HepG2 (cell line): ENCODE data around the gene PLA2R1. TPM values are rescaled to one million over a fixed set of nuclear protein-coding genes. Genes with fewer than 3 reads are reported as not detected.

Experiments used
- ARID2 ChIP-seq: sonication (generic); formaldehyde crosslinking; IDR thresholded peaks from 2 replicates; pipeline ENCODE4 v1.8.1; 2022; ENCODE audit warnings: mild to moderate bottlenecking, missing genetic modification reagents, borderline replicate concordance
- ATAD3A ChIP-seq: sonication (generic); formaldehyde crosslinking; IDR thresholded peaks from 2 replicates; pipeline ENCODE4 v1.4.0; 2020; ENCODE audit warnings: missing genetic modification reagents
- CSRNP1 ChIP-seq: sonication (generic); formaldehyde crosslinking; IDR thresholded peaks from 2 replicates; pipeline ENCODE4 v1.8.1; 2023; ENCODE audit warnings: mild to moderate bottlenecking, missing genetic modification reagents
- DDIT3 ChIP-seq: sonication (generic); formaldehyde crosslinking; IDR thresholded peaks from 2 replicates; pipeline ENCODE4 v1.4.0; 2020; ENCODE audit warnings: mild to moderate bottlenecking, missing genetic modification reagents
- DMAP1 ChIP-seq: IDR thresholded peaks from 2 replicates; pipeline ENCODE4 v1.6.1; 2016
- FOXM1 ChIP-seq: sonication (generic); formaldehyde crosslinking; IDR thresholded peaks from 2 replicates; pipeline ENCODE4 v1.5.0; 2020; ENCODE audit warnings: missing genetic modification reagents
- GABPA ChIP-seq, 2 experiments: IDR thresholded peaks; 2 replicates each; pipeline ENCODE4 v1.6.1; 2011 to 2016; ENCODE audit warnings: low read depth in 2 of 2, low read length in 1 of 2, missing biosample characterization in 1 of 2, missing genetic modification characterization in 1 of 2
- MNT ChIP-seq: fragments of 450-650 bp; IDR thresholded peaks from 2 replicates; pipeline ENCODE4 v1.6.1; 2016
- POLR2AphosphoS5 ChIP-seq: IDR thresholded peaks from 2 replicates; pipeline ENCODE4 v1.6.1; 2012; ENCODE audit warnings: low read depth, low read length
- RNF219 ChIP-seq: sonication (generic); formaldehyde crosslinking; IDR thresholded peaks from 2 replicates; pipeline ENCODE4 v1.5.0; 2020; ENCODE audit warnings: mild to moderate bottlenecking, missing genetic modification reagents
- TRIM22 ChIP-seq: fragments of 450-650 bp; IDR thresholded peaks from 2 replicates; pipeline ENCODE4 v1.6.1; 2017
- ZBTB43 ChIP-seq: sonication (generic); formaldehyde crosslinking; conservative IDR thresholded peaks from 2 replicates; pipeline ENCODE4 v1.4.0; 2020; ENCODE audit warnings: missing genetic modification reagents
- ZNF121 ChIP-seq: sonication (generic); formaldehyde crosslinking; IDR thresholded peaks from 2 replicates; pipeline ENCODE4 v1.5.0; 2020; ENCODE audit warnings: mild to moderate bottlenecking, missing genetic modification reagents
- ZNF136 ChIP-seq: sonication (generic); formaldehyde crosslinking; IDR thresholded peaks from 2 replicates; pipeline ENCODE4 v1.8.1; 2022; ENCODE audit warnings: low read depth, mild to moderate bottlenecking, moderate library complexity, missing genetic modification reagents
- ZNF138 ChIP-seq: sonication (generic); formaldehyde crosslinking; IDR thresholded peaks from 2 replicates; pipeline ENCODE4 v1.5.0; 2020; ENCODE audit warnings: mild to moderate bottlenecking, low read depth, missing genetic modification reagents
- ZNF414 ChIP-seq: sonication (generic); formaldehyde crosslinking; IDR thresholded peaks from 2 replicates; pipeline ENCODE4 v1.5.0; 2020; ENCODE audit warnings: missing genetic modification reagents
- ZNF562 ChIP-seq: sonication (generic); formaldehyde crosslinking; IDR thresholded peaks from 2 replicates; pipeline ENCODE4 v1.8.0; 2022; ENCODE audit warnings: missing genetic modification reagents, borderline replicate concordance
- ZNF598 ChIP-seq: sonication (generic); formaldehyde crosslinking; IDR thresholded peaks from 2 replicates; pipeline ENCODE4 v1.5.1; 2020; ENCODE audit warnings: mild to moderate bottlenecking, missing genetic modification reagents, borderline replicate concordance
- ZNF768 ChIP-seq: sonication (generic); formaldehyde crosslinking; IDR thresholded peaks from 2 replicates; pipeline ENCODE4 v1.4.0; 2020; ENCODE audit warnings: missing genetic modification reagents
- ZNF781 ChIP-seq: sonication (generic); formaldehyde crosslinking; IDR thresholded peaks from 2 replicates; pipeline ENCODE4 v1.5.1; 2020; ENCODE audit warnings: borderline replicate concordance, mild to moderate bottlenecking, missing genetic modification reagents; ENCODE audit errors: not compliant biosample characterization
- polyA plus RNA-seq, 8 experiments: library from polyadenylated mRNA; depleted of rRNA in 3 of 8; stranded (reverse) in 7 of 8; unstranded in 1 of 8; fragments of >200 nt; fragmentation: Illumina TruSeq in 4 of 8; extraction: Trizol in 4 of 8; gene quantifications; 2 replicates each; pipeline versions ENCODE4 v1.2.1 to v1.2.3, GENCODE V29; 2011 to 2016; ENCODE audit warnings: low read depth in 4 of 8, missing spikeins in 1 of 8, mixed read lengths in 1 of 8; ENCODE audit not compliant: insufficient read depth in 1 of 8
- total RNA-seq, 5 experiments: library from RNA; depleted of rRNA; stranded (reverse); fragments of >200 nt; fragmentation: Illumina TruSeq; extraction: Trizol; gene quantifications; 2 replicates each; pipeline ENCODE4 v1.2.3, GENCODE V29; 2016; ENCODE audit warnings: low read depth in 1 of 5

Gene PLA2R1
- total and polyA plus RNA-seq, 2 of the 13 experiments (the other 11 are each of a cell fraction or from before 2014, with no cell fraction given): not detected

- no peak for TF ChIP-seq ZBTB43
- no peak for TF ChIP-seq GABPA (IDR thresholded peaks at IDR 0.05; ENCODE audit: low read depth, low read length)
- no peak for TF ChIP-seq GABPA (CRISPR knock-in tag; IDR thresholded peaks at IDR 0.05; ENCODE audit: low read depth)
- no peak for TF ChIP-seq DDIT3 (CRISPR knock-in tag)
- TF ChIP-seq TRIM22: no peak
- no peak for TF ChIP-seq ARID2
- no peak; the same call in 1 of the 2 replicates for TF ChIP-seq ZNF598 (CRISPR knock-in tag)
- TF ChIP-seq FOXM1: no peak
- TF ChIP-seq POLR2AphosphoS5: no peak
- 0 out of 2 replicates have a peak, but pooled peaks have one; percentile 26 for TF ChIP-seq DMAP1 (CRISPR knock-in tag)
- no peak for TF ChIP-seq ATAD3A (CRISPR knock-in tag)
- TF ChIP-seq ZNF121 (CRISPR knock-in tag): no peak
- no peak for TF ChIP-seq RNF219 (CRISPR knock-in tag)
- TF ChIP-seq ZNF136: no peak; the same call in 1 of the 2 replicates
- TF ChIP-seq ZNF562 (CRISPR knock-in tag): no peak
- no peak for TF ChIP-seq MNT
- no peak for TF ChIP-seq ZNF414 (CRISPR knock-in tag)
- TF ChIP-seq CSRNP1 (CRISPR knock-in tag): no peak
- TF ChIP-seq ZNF138: no peak
- TF ChIP-seq ZNF781 (CRISPR knock-in tag): no peak
- peak; percentile 62 for TF ChIP-seq ZNF768 (CRISPR knock-in tag)
Observed at GRCh38 chr2:159921752-159922404, 140.5 kb downstream of the PLA2R1 start (continued).
